Trophoblast cell (in vitro differentiated cells and primary cell): Measurements from ENCODE around the gene VOPP1.

Experiments used
- DNase-seq, 2 donors: peaks; one replicate each; pipeline ENCODE4 v3.0.0-alpha.2; 2016
- H2AFZ ChIP-seq: 2 replicates; pipeline ENCODE4 v1.6.1; 2013; ENCODE audit warnings: low read length, moderate library complexity, mild to moderate bottlenecking; ENCODE audit not compliant: insufficient read depth, poor library complexity
- H2AK5ac ChIP-seq: 2 replicates; pipeline ENCODE4 v1.6.1; 2013; ENCODE audit warnings: mild to moderate bottlenecking, low read length
- H2BK120ac ChIP-seq: 2 replicates; pipeline ENCODE4 v1.6.1; 2013; ENCODE audit warnings: low read length, mild to moderate bottlenecking, moderate library complexity; ENCODE audit not compliant: insufficient read depth, poor library complexity
- H2BK12ac ChIP-seq: 2 replicates; pipeline ENCODE4 v1.6.1; 2013; ENCODE audit warnings: mild to moderate bottlenecking, low read length, moderate library complexity
- H2BK5ac ChIP-seq: 2 replicates; pipeline ENCODE4 v1.6.1; 2013; ENCODE audit warnings: low read length, low read depth, moderate library complexity, mild to moderate bottlenecking; ENCODE audit not compliant: poor library complexity
- H3K14ac ChIP-seq: 2 replicates; pipeline ENCODE4 v1.6.1; 2013; ENCODE audit warnings: mild to moderate bottlenecking, low read length
- H3K18ac ChIP-seq: 2 replicates; pipeline ENCODE4 v1.6.1; 2013; ENCODE audit warnings: mild to moderate bottlenecking, low read length
- H3K23ac ChIP-seq: 2 replicates; pipeline ENCODE4 v1.6.1; 2013; ENCODE audit warnings: low read length
- H3K27ac ChIP-seq: 2 replicates; pipeline ENCODE4 v1.5.1; 2013; ENCODE audit warnings: low read depth, mild to moderate bottlenecking, inconsistent platforms, low read length, moderate library complexity
- H3K27me3 ChIP-seq: 2 replicates; pipeline ENCODE4 v1.6.1; 2013; ENCODE audit warnings: inconsistent platforms, mild to moderate bottlenecking, low read length, moderate library complexity; ENCODE audit not compliant: insufficient read depth
- H3K36me3 ChIP-seq, 2 experiments: 1 replicate in 1 of 2; 2 replicates in 1 of 2; pipeline ENCODE4 v1.6.1; 2013; ENCODE audit warnings: low read length in 2 of 2, mild to moderate bottlenecking in 2 of 2, moderate library complexity in 1 of 2; ENCODE audit not compliant: insufficient read depth in 2 of 2, control insufficient read depth in 1 of 2
- H3K4ac ChIP-seq: 2 replicates; pipeline ENCODE4 v1.6.1; 2013; ENCODE audit warnings: low read depth, mild to moderate bottlenecking, low read length, moderate library complexity
- H3K4me1 ChIP-seq, 2 experiments: 1 replicate in 1 of 2; 2 replicates in 1 of 2; pipeline ENCODE4 v1.6.1; 2013; ENCODE audit warnings: low read length in 2 of 2, mild to moderate bottlenecking in 2 of 2, moderate library complexity in 1 of 2; ENCODE audit not compliant: insufficient read depth in 2 of 2, control insufficient read depth in 1 of 2
- H3K4me2 ChIP-seq: 2 replicates; pipeline ENCODE4 v1.6.1; 2013; ENCODE audit warnings: inconsistent platforms, mild to moderate bottlenecking, low read length, moderate library complexity
- H3K4me3 ChIP-seq: 2 replicates; pipeline ENCODE4 v1.5.1; 2013; ENCODE audit warnings: mild to moderate bottlenecking, low read depth, low read length, inconsistent platforms
- H3K79me1 ChIP-seq: one replicate; pipeline ENCODE4 v1.6.1; 2013; ENCODE audit warnings: low read length
- H3K79me2 ChIP-seq: 2 replicates; pipeline ENCODE4 v1.6.1; 2013; ENCODE audit warnings: low read length, mild to moderate bottlenecking; ENCODE audit not compliant: control insufficient read depth, insufficient read depth, poor library complexity
- H3K9ac ChIP-seq: 2 replicates; pipeline ENCODE4 v1.6.1; 2013; ENCODE audit warnings: mild to moderate bottlenecking, low read length
- H3K9me3 ChIP-seq: 2 replicates; pipeline ENCODE4 v1.6.1; 2013; ENCODE audit warnings: low read depth, mild to moderate bottlenecking, control low read depth, inconsistent platforms, low read length; ENCODE audit not compliant: insufficient read depth
- H4K12ac ChIP-seq: 2 replicates; pipeline ENCODE4 v1.6.1; 2013; ENCODE audit warnings: low read depth, mild to moderate bottlenecking, low read length, moderate library complexity
- H4K8ac ChIP-seq: 2 replicates; pipeline ENCODE4 v1.6.1; 2013; ENCODE audit warnings: low read depth, mild to moderate bottlenecking, low read length, moderate library complexity
- H4K91ac ChIP-seq: one replicate; pipeline ENCODE4 v1.6.1; 2013; ENCODE audit warnings: low read depth, mild to moderate bottlenecking, low read length, moderate library complexity
- WGBS: extraction: QIAGEN DNeasy Blood & Tissue Kit; methylation state at CpG from one replicate; pipeline ENCODE4 v1.1.7; 2013; ENCODE audit warnings: missing lambda C conversion rate; ENCODE audit not compliant: insufficient read length, insufficient coverage; ENCODE audit errors: extremely low coverage; 5-methylcytosine and 5-hydroxymethylcytosine counted together

Gene VOPP1

DNA sequence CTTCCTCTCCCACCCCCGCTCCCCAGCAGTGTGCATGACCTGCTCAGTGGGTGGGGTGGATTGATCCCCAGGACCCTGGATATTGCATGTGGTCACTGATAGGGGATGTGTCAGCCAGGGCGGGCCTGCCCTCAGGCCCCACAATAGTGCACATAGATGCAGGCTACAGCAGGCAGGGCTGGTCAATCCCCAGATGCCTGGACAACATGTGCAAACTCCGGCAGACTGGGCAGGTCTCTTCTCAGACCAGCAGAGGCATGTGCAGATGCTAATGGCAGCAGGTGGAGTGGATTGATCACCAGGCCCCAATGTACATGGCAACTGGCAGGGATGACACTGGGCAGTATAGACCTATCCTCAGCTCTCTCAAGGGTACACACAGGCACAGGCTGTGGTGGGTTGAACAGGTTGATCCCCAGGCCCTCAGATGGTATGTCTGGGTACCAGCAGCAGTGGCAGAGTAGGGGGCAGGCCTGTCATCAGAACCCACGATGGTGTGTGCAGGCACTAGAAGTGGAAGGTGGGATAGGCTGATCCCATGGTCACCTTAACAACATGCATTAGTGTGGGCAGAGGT is 108.5 kb downstream of the VOPP1 start:
- no peak overlapping the region for H4K8ac ChIP-seq
- no peak overlapping the region for H2AK5ac ChIP-seq
- H3K23ac ChIP-seq, result no peak overlapping the region
- H3K27me3 ChIP-seq, result no peaks in the 10 kb centered on the region
- H3K79me1 ChIP-seq, result no peaks in the 10 kb centered on the region
- H3K4me1 ChIP-seq, result no peaks in the 10 kb centered on the region
- H3K14ac ChIP-seq, result no peak overlapping the region
- H3K4me3 ChIP-seq, result no peak overlapping the region
- peaks cover 8% of the 10 kb centered on the region for H3K9me3 ChIP-seq
- no peak overlapping the region for H3K27ac ChIP-seq
- no peak overlapping the region for H2BK120ac ChIP-seq
- H3K4ac ChIP-seq, result no peak overlapping the region
- H3K9ac ChIP-seq, result no peak overlapping the region
- no peaks in the 10 kb centered on the region for H3K79me2 ChIP-seq
- DNase-seq, result no peak
- H3K36me3 ChIP-seq, result peaks cover 12 to 13% of the 10 kb centered on the region in 2 experiments
- no peak overlapping the region for H2AFZ ChIP-seq
- no peak overlapping the region for H2BK5ac ChIP-seq
- H4K12ac ChIP-seq, result no peak overlapping the region
- H3K18ac ChIP-seq, result no peak overlapping the region
- no CpG with 5 or more reads among the region's 4 CpGs for WGBS
- H3K4me2 ChIP-seq, result no peak overlapping the region
- no peak overlapping the region for H4K91ac ChIP-seq
- no peak overlapping the region for H2BK12ac ChIP-seq

DNA sequence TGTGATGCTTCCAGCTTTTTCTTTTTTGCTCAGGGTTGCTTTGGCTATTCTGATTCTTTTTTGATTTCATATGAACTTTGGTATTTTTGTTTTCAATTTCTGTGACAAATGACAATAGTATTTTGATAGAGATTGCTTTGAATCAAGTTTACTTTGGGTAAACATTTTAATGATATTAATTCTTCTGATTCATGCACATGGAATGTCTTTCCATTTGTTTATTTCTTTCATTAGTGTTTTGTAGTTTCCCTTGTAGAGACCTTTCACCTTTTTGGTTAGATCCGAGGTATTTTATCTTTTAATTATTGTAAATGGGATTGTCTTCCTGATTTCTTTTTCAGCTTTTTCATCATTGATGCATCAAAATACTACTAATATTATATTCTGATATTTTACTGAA is 114.0 kb downstream of the VOPP1 start:
- H3K4me3 ChIP-seq, result no peak overlapping the region
- H3K9ac ChIP-seq, result no peak overlapping the region
- H2BK5ac ChIP-seq, result no peak overlapping the region
- H2BK12ac ChIP-seq, result no peak overlapping the region
- H3K4ac ChIP-seq, result no peak overlapping the region
- no peak overlapping the region for H2AK5ac ChIP-seq
- no peak overlapping the region for H3K18ac ChIP-seq
- no peaks in the 10 kb centered on the region for H3K4me1 ChIP-seq
- H4K8ac ChIP-seq, result no peak overlapping the region
- H3K79me2 ChIP-seq, result no peaks in the 10 kb centered on the region
- no peak overlapping the region for H3K4me2 ChIP-seq
- no peak overlapping the region for H4K12ac ChIP-seq
- WGBS, result no CpG with 5 or more reads among the region's 1 CpG
- no peak overlapping the region for H2AFZ ChIP-seq
- DNase-seq, result no peak
- H2BK120ac ChIP-seq, result no peak overlapping the region
- H3K23ac ChIP-seq, result no peak overlapping the region
- H3K9me3 ChIP-seq, result no peaks in the 10 kb centered on the region
- no peaks in the 10 kb centered on the region for H3K79me1 ChIP-seq
- no peaks in the 10 kb centered on the region for H3K27me3 ChIP-seq
- no peaks in the 10 kb centered on the region for H3K36me3 ChIP-seq
- H3K14ac ChIP-seq, result no peak overlapping the region
- no peak overlapping the region for H3K27ac ChIP-seq
- no peak overlapping the region for H4K91ac ChIP-seq

GRCh38 chr7:55457801-55458200 is 114.5 kb downstream of the VOPP1 start:
- no peak overlapping the region for H3K18ac ChIP-seq
- H2BK120ac ChIP-seq, result no peak overlapping the region
- no peak overlapping the region for H3K4me3 ChIP-seq
- no peak overlapping the region for H2AK5ac ChIP-seq
- H3K27me3 ChIP-seq, result no peaks in the 10 kb centered on the region
- H2BK12ac ChIP-seq, result no peak overlapping the region
- H3K4me2 ChIP-seq, result no peak overlapping the region
- H4K8ac ChIP-seq, result no peak overlapping the region
- H3K23ac ChIP-seq, result no peak overlapping the region
- WGBS, result no CpG with 5 or more reads among the region's 1 CpG
- H3K79me1 ChIP-seq, result no peaks in the 10 kb centered on the region
- H3K14ac ChIP-seq, result no peak overlapping the region
- H4K12ac ChIP-seq, result no peak overlapping the region
- H2BK5ac ChIP-seq, result no peak overlapping the region
- H3K79me2 ChIP-seq, result no peaks in the 10 kb centered on the region
- H3K9me3 ChIP-seq, result no peaks in the 10 kb centered on the region
- no peaks in the 10 kb centered on the region for H3K4me1 ChIP-seq
- DNase-seq, result no peak
- H3K36me3 ChIP-seq, result no peaks in the 10 kb centered on the region
- no peak overlapping the region for H4K91ac ChIP-seq
- H2AFZ ChIP-seq, result no peak overlapping the region
- H3K4ac ChIP-seq, result no peak overlapping the region
- no peak overlapping the region for H3K9ac ChIP-seq
- no peak overlapping the region for H3K27ac ChIP-seq

DNA sequence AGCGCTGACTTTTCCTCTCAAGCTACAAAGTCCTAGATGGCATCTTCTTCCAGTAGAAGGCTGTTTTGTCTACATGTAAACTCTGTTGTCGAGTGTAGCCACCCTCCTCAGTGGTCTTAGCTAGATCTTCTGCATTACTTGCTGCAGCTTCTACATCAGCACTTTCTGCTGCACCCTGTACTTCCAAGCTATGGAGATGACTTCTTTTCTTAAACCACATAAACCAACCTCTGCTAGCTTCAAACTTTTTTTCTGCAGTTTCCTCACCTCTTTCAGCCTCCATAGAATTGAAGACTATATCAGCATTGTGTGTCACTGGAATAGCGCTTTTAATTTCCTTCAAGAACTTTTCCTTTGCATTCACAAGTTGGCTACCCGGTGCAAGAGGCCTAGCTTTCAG is 119.3 kb downstream of the VOPP1 start:
- no peak overlapping the region for H2BK120ac ChIP-seq
- H3K14ac ChIP-seq, result no peak overlapping the region
- H3K27me3 ChIP-seq, result no peaks in the 10 kb centered on the region
- H2AFZ ChIP-seq, result no peak overlapping the region
- H4K91ac ChIP-seq, result no peak overlapping the region
- no peaks in the 10 kb centered on the region for H3K79me1 ChIP-seq
- no peak overlapping the region for H2BK5ac ChIP-seq
- H3K9ac ChIP-seq, result no peak overlapping the region
- H4K12ac ChIP-seq, result no peak overlapping the region
- H2BK12ac ChIP-seq, result no peak overlapping the region
- no peak overlapping the region for H3K4ac ChIP-seq
- no peaks in the 10 kb centered on the region for H3K79me2 ChIP-seq
- H3K18ac ChIP-seq, result no peak overlapping the region
- no peak overlapping the region for H2AK5ac ChIP-seq
- no peaks in the 10 kb centered on the region for H3K36me3 ChIP-seq
- WGBS, result no CpG with 5 or more reads among the region's 4 CpGs
- H3K23ac ChIP-seq, result no peak overlapping the region
- H3K4me2 ChIP-seq, result no peak overlapping the region
- no peaks in the 10 kb centered on the region for H3K4me1 ChIP-seq
- no peak overlapping the region for H3K27ac ChIP-seq
- H3K4me3 ChIP-seq, result no peak overlapping the region
- H4K8ac ChIP-seq, result no peak overlapping the region
- no peaks in the 10 kb centered on the region for H3K9me3 ChIP-seq
- DNase-seq, result no peak
